HG03558 (cell line): ENCODE measurements around the gene EPN1.
"Not testable (repeated sequence)": the region's sequence is repeated elsewhere in the genome, so short reads cannot be mapped to it uniquely, and the experiment has no call there.

Experiments used
- ATAC-seq: cut with Tn5 transposase; IDR thresholded peaks from one replicate; pipeline ENCODE4 v1.9.1; 2021; ENCODE audit warnings: moderate number of reproducible peaks; ENCODE audit not compliant: unreplicated experiment; ENCODE audit errors: extremely low read depth

EPN1 gene

DNA sequence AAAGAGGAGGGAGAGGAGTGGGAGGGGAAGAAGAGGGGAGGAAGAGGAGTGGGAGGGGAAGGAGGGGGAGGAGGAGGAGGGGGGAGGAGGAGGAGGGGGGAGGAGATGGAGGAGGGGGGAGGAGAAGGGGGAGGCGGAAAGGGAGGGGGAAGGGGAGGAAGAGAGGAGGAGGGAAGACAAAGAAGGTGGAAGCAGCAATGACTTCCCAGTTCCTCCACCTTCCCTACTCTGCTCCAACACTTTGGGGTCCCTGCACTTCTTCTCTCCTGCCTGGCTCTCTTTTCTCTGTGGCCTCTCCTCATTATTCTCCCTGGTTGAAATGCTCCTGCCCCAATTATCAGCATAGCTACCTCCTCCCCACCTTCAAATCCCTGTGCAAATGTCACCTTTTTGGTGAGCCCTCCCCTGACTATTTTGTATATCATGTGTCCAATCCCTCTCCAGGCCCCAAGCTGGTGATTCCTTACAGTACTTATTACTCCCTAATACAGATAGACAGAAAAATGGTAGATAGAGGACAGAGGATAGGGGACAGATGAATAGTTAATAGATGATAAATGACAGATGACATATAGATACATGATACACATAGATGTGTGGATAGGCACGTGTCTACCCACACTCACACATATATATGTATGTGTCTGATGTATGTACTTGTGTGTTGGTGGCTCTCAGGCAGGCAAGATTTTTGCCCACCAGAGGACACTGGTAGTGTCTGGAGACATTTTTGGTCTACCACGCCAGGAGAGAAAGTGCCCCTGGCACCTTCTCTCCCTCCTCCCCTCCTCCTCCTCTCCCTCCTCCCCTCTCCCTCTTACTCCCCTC is 38.0 kb downstream of the EPN1 start:
- ATAC-seq: no peak

GRCh38 chr19:55716531-55716930 is 41.5 kb downstream of the EPN1 start:
- no peak for ATAC-seq

GRCh38 chr19:55717251-55717650 is 42.2 kb downstream of the EPN1 start:
- ATAC-seq: no peak

- not testable (repeated sequence) for ATAC-seq
Observed at GRCh38 chr19:55717879-55718711, 43.1 kb downstream of the EPN1 start.

DNA sequence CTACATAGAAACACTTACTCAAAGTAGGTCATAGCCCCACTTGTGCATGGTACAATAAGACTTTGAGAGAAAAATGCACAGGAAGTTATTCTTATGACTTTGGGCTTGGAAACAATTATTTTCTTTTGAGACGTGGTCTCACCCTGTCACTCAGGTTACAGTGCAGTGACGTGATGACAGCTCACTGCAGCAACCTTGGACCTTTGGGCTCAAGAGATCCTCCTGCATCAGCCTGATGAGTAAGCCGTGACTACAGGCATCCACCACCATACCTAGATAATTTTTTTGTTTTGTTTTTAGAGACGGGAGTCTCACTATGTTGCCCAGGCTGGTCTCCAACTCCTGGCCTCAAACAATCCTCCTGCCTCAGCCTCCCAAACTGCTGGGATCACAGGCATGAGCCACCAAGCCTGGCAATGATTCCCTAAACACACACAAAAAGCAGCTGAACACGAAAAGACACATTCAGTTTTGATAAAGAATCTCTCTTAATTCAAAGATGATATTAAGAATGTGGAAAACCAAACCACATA is 45.3 kb downstream of the EPN1 start:
- ATAC-seq: no peak

DNA sequence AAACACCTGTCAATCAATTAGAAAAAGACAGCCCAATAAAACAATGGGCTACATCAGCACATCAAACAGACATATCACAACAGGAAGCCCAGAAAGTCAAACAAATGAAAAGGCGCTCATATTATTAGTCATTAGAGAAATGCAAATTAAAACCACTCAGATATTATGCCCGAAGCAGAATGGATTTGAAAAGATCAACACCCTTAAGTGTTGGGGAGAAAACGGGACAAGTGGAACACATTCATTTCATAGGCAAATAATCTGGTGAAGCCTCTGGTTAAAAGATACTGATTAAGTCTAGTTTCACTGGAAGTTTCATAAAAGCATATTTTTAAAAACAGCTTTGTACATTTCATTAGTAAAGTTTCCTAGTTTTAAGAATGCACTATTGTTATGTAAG is 45.8 kb downstream of the EPN1 start:
- ATAC-seq: no peak

- no peak for ATAC-seq
Observed at GRCh38 chr19:55723491-55723890, 48.5 kb downstream of the EPN1 start.

- ATAC-seq: not testable (repeated sequence)
Observed at GRCh38 chr19:55730378-55730777, 55.4 kb downstream of the EPN1 start.

DNA sequence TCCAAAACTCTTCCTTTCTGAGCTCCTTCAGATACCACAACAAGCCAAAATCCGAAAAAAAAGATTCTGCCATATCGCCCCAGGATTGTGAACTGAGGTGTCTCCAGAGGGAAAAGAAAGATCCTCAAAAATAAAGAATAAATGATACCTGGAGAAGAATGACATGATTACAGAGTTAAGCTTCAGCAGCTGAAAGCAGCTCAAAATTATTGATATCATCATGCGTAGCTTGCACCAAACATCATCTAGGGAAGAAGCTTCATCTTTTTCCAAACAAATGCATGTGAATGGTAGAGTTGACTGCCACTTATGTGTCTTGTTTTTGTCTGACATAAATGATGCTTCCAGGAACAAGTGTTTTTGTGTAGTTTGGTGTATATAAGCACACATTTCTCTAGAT is 63.3 kb downstream of the EPN1 start, which contains the start of gene NLRP9:
NLRP9 (minus strand) TSS at position 101 of the 400 bp plus-strand sequence; CDS start at position 73, 28 bp downstream.
- no peak for ATAC-seq

DNA sequence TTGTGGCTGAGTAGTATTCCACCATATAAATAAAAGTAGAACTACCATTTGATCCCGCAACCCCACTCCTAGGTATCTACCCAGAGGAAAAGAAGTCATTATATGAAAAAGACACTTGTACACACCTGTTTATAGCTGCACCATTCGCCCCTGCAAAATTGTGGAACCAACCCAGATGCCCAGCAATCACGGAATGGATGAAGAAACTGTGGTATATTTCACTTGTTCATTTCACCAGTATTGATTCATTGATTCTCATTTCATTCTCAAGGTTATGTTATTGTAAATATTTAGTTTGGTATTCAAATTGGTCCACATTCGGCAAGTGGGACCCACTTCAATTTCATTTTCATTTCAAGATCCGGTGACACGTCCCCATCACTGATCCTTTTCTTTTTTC is 75.7 kb downstream of the EPN1 start:
- no peak for ATAC-seq

GRCh38 chr19:55753401-55753800 is 78.4 kb downstream of the EPN1 start:
- ATAC-seq: no peak

- ATAC-seq: not testable (repeated sequence)
Observed at GRCh38 chr19:55756808-55757207, 81.8 kb downstream of the EPN1 start.

DNA sequence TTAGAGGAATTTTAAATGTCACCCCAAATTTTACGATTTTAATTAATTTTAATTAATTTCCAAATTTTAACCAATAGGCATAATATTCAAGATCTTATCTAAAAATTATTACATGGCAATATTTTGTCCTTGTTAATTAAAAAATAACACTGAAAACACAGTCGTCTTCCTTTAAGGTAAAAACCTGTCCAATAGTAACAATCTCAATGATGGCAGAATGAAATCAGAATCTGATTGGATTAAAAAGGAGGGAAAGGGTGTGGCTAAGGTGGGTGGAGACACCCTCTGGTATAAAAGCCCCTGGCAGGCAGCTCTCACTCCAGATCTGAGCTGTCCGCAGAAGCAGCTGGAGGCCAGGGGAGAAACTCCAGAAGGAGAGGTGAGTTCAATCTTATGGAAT is 83.8 kb downstream of the EPN1 start, which contains the start of gene RFPL4A:
RFPL4A (plus strand) TSS at position 301 of the 400 bp plus-strand sequence. CDS start 2,704 bp downstream, outside the sequence.
- ATAC-seq: not testable (repeated sequence)
